Fibroblast of gingiva (primary cell): Measurements from ENCODE around the gene MTHFD1L.
"Not testable (repeated sequence)": the region's sequence is repeated elsewhere in the genome, so short reads cannot be mapped to it uniquely, and the experiment has no call there.

ENCODE experiments used
- DNase-seq: peaks from one replicate; pipeline ENCODE4 v3.0.0-alpha.2; 2011; ENCODE audit warnings: low read depth

The MTHFD1L gene

DNA sequence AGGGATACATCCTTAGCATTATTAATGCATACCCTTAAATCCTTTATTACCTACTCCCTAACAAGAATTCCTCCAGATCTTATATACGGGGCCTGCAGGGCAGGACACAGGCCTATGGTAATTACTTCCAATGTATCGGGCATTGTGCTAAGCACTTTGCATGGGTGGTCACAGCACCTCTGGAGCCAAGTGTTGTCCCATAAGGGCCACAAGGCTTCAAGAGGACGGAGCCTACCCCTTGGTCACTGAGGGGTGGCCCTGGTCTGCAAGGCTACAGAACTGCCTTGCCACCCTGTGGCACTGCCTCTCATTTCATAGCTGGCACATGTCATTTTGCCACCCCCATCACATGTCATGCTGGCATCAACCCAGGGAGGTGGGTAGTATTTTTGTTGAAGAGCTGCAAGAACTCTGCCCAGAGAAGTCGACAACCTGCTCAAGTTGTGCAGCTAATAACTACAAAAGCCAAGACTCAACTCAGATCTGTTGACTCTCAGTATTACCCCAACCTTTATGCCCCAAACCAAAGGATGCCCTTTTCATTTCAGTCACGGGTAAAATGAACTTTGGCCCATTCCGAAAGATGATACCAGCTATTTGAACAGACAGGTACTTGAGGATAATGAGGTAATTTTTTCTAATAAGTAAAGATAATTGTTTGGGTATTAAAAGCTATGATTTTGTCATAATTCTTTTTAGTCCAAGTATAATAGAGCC lies 230.2 kb downstream of the MTHFD1L start:
- DNase-seq, result no peak

DNA sequence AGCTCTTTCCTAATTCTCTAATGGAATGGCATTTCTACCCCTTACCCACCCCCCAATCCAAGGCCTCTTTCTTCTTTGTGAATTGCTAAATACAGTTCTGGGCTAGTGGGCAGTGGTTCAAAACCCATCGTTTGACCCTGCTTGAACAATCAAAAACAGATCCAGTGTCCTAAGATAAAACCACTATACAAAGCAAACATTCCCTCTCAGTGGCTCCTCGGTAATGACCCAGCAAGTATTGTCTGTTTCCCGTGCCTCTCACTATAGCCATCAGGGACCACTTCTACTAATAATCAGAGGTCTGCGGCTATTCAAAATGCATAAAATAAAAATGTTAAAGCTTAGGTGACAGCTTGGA lies 230.7 kb downstream of the MTHFD1L start:
- DNase-seq, result peak; percentile 93

DNA sequence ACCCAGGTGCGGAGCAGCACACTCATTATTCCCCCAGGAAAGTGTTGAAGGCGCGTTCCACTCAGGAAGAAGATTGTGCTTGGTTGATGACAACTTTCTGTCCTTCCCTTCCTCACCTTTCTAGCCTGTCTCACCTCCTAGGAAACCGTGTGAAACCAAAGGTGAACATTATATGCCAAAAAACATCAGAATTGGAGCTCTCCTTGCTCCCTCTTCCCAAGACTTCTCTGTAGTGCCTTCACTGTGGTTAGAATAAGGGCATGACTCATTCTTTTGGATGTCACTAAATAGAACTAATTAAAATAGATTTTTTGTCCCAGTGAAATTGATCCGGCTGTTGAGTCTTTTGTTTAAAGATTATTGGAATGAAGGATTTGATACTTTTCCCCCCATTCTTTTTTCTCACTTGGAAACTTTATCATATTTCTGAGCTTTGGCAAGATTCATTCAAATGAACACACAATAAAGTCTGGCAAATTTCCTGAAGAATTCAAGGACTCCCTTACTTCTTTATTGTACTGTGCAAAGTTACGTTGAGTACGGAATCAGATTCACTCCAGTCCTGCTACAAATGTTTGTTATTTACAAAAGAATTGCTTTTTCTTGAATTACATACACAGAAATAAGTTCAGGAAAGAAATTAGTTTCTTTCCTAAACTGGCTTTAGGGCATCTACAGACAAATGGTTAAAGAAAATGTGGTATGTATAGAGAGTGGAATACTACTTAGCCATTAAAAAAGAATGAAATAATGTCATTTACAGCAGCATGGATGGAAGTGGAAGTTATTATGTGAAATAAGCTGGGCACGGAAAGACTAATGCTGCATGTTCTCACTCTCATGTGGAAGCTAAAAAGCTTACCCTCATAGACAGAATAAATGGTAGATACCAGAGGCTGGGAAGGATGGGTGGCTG lies 231.4 kb downstream of the MTHFD1L start:
- no peak for DNase-seq

DNA sequence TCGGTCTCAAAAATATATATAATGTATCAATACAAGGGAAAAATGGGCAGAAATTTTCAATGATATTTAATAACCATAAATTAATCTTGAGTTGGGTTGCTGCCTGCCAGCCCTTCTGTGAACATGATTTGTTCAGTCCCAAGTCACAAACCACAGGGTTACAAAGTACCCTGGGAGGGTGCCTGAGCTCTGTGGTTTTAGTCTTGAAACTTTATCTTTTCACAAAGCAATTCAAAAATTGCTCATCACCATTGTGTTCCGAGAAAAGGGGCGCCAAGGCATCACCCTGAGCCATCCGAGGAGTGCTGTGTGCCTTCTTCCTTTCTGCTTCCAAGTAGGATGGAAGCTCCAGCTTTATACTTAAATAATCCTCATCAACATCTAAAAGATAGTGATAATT lies 232.7 kb downstream of the MTHFD1L start:
- peak; percentile 73 for DNase-seq

DNA sequence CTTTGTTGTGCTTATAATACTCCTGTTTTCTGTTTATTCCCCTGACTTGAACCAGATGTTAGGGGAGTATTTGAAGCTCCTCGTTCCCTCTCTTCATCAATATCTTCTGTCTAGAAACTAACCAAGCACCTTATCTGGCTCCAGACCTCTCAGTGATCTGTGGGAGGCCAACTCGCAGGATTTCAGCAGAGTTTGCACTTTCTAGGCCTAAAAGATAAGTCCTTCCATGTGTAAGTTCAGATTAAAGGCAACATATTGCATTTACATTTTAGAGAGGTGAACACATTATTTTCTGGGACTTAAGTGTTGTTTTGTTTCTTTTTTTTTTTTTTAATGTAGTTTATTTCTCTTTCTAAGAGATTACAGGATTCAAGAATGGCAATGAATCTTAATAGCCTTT lies 234.8 kb downstream of the MTHFD1L start:
- no peak for DNase-seq

DNA sequence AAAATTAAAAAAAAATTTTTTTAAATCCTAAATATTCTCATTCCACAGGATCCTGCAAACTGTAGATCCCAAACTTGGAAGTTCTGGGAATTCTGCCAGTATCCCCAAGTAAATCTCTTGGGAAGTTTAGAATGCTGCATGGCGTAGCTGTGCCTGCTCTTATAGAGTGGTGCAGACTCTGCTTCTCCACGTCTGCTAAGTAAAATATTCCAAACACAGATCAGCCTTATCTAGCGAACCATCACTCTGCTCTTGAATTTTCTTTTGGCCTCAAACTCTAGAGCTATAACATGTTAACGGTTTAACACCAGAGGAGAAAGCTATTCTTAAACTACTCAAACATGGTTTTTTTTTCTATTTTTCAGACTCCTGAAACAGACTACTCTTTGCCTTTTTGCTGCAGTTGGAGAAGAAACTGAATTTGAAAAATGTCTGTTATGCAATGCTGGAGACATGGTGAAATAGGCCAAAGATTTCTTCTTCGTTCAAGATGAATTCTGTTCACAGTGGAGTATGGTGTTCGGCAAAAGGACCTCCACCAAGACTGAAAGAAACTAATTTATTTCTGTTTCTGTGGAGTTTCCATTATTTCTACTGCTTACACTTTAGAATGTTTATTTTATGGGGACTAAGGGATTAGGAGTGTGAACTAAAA lies 235.8 kb downstream of the MTHFD1L start:
- peak; percentile 40 for DNase-seq

DNA sequence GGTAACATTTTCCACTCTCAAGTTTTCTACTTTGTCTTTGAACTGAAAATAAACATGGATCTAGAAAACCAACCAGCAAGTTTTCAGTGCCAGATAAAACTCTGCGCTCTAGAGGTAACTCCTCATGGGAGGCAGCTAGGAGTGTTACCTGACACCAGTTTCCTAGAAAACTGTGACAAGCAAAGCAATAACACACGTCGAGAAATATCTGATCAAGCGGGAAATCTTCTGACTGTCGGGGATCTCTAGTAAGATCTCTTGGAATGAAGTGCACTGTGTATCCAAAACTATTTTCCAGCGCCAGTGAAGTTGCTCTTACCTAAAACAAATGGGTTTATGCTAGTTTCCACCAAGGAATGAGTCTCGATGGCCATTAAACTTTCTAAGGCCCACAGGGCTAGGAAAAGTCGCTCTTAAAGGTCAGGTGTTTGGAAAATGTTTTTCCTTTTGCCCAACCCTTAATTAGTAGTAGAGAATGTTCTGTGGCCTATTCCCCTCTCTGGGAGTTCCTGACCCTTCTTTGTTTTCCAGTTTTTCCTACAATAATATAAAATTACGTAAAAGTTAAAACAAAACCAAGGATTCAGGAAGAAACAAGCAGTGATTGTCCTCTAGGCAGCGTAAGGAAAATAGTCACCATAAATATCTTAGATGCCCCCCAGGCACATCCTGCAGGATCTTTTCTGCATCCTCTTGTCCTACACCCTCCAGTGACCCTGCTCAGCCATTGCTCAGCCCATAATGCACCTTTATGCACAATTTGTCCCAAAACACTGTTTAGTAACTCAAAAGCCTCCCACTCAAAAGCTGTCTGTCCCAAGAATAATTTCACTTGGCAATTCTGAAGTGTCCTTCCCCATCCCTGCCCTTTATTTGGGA lies 236.6 kb downstream of the MTHFD1L start:
- DNase-seq, result no peak

DNA sequence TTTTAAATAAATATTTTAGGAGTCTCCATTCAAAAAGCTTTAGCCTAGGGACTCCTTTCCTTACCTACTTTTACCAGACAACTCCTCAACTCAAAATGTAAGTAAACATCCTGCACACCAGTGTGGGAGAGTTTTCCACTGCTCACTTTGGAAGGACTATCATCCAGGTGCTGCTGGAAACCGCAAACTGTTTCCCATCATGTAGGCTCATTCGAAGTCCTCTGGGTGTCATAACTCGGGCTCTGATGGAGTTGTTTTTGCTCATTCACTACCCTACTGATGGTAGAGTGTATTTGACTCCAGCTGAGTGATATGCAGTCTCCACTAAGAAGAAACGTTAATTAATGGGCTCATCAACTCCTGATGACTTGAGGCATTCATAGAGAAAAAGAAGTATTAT lies 237.8 kb downstream of the MTHFD1L start:
- no peak for DNase-seq

DNA sequence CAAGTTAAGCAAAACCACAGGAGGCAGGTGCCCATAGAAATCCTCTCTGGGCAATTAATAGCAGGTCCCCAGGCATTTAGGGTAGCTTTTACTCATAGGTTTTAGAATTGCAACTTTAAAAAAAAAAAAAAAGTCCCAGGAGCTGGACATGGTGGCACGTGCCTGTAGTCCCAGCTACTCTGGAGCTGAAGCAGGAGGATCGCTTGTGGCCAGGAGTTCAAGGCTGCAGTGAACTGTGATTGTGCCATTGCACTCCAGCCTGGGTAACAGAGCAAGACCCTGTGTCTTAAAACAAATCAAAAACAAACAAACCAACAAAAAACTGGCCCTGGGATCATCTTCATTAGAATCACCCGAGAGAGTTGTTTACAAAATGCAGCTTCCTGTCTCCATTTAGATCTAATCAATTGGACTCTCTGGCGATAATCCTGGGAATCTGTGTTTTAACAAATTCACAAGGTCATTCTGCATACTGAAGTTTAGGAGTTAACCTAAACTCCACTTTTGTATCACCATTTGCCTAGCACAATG lies 242.5 kb downstream of the MTHFD1L start:
- no peak for DNase-seq

DNA sequence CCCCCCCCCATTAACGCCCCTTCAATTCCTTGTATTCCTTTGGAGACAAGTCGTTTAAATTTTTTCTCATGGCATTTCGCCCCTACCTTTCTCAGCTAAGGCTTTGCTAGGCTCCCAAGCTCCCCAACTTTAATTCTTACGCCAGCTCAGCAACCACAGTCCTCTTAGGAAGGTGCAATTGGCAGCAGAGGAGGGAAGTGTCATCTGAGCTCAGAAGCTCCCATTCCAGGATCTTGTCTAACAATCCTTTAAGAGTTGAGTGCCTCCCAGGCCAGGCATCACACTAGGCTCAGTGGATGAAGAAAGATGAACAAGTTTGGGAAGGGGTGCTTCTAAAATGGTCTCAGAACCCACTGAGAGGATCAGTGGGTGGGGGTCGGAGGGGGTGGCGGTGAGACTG lies 243.0 kb downstream of the MTHFD1L start:
- DNase-seq, result no peak

DNA sequence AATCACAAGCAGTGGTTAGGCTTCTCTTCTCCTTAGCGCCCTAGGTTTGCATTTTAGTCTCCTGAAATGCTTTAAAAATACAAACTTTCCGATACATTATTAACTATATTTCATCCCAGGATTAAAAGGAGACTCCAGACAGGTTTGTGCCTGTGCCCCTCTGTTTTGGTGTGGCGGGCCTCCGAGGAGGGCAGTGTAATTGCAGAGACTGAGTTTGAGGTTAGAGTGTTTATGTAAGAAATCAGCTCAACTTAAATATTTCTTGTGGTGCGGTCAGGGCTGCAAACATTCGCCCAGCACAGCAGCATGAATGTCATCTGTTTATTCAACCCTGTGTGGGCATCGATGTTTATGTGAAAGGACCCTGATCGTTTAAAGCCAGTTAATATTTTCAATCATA lies 243.9 kb downstream of the MTHFD1L start:
- peak; percentile 36 for DNase-seq

DNA sequence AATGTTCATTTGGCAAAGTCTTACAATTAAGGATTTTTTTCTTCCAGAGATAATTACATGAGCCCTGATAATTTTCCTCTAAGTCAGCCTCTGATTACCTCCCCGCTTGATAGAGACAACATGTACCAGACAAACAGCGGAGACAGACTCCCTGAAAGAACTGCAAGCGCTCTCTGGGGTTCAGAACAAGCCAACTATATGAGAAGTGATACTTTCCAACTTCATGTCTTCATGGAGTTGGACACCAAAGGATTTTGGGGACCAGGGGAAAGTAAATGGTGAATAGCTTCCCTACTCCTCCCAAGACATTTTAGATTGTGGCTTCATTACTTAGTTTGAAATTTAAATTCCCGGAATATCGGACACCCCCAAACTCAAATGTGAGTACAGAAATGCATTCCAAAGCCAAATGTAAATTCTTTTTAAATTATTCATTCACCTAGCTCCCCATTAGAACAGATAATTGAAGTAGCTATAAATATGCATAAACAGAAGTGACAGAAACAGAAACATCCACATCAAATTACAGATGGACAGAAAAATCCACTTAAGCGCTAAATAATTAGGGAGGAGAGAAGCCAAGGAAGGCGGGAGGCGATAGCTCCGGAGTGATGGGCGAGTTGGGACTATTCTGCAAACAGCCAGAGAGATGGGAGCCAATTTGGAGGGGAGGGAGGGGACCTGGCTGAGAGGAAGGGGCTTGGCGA lies 244.5 kb downstream of the MTHFD1L start:
- no peak for DNase-seq

DNA sequence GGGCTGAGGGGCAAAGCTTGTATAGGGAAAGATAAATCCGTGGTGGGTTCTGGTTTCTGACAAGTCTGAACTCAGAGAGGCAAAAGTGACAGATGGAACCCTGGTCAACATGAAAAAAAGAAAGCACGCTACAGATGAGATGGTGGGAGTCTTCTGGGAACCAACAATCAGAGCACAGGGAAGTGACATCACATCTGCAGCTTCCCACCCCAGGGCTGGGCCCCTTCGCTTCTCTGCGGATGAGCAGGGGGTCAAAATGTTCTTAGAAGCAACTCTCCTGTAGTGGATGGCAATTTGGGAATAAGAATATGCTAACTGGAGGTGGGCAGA lies 245.0 kb downstream of the MTHFD1L start:
- DNase-seq, result no peak

DNA sequence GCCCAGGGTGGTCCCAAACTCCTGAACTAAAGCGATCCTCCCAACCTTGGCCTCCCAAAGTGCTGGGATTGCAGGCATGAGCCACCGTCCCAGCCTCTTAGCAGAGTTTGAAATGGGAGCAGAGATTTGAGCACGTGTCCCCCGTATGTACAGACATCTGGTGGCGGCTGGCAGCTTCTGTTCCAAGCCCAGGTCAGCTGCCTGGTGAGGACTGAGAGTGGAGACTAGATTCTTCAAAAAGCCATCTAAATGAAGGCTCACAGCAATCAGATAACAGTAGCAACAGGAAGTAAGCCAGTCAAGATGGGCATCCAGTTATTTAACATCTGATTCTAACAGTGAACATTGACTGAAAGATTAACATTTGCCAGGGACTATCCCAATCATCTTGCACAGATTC lies 246.2 kb downstream of the MTHFD1L start:
- DNase-seq, result no peak

DNA sequence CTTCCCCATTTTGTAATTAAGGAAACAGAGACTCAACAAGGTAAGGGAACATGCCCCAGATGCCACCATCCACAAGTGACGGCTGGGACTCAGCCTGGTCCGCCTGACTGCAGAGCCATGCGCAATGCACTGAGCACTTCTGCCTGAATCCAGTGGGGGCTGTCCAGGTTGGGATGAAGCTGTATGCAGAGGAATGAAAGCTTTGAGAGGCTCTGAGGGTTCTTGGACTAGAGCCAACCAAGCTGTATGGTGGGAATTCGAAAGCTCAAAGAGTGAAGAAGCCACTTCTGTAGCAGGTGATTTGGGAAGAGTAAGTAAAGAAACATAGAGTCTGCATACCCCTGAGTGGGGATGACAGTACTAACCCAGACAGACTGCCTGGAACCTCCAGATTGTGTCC lies 246.6 kb downstream of the MTHFD1L start:
- no peak for DNase-seq

DNA sequence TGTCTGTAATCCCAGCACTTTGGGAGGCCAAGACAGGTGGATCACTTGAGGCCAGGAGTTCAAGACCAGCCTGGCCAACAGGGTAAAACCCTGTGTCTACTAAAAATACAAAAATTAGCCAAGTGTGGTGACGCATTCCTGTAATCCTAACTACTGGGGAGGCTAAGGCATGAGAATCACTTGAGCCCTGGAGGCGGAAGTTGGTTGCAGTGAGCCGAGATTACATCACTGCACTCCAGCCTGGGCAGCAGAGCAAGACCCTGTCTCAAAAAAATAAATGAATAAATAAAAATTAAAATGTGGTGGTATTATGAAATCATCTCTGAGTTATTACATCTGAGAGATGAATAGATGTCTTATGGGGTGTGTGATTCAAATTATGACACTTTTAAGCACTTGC lies 247.4 kb downstream of the MTHFD1L start:
- DNase-seq, result not testable (repeated sequence)

DNA sequence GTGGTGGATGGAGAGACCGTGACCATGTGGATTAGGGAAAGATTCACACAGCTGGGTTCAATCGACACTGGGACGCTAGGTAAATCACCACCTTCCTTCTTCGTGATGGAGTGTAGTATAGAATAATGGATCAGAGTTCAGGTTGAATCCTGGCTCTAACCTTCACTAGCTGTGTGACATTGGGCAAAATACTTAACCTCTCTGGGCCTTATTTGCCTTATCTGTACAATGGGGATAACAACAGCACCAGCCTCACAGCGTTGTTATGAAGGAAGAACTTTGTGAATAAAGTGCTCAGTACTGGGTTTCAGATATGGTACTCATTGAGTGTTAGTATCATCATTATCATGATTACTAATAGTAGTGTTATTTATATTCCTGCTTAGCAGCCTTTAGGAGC lies 248.1 kb downstream of the MTHFD1L start:
- no peak for DNase-seq

DNA sequence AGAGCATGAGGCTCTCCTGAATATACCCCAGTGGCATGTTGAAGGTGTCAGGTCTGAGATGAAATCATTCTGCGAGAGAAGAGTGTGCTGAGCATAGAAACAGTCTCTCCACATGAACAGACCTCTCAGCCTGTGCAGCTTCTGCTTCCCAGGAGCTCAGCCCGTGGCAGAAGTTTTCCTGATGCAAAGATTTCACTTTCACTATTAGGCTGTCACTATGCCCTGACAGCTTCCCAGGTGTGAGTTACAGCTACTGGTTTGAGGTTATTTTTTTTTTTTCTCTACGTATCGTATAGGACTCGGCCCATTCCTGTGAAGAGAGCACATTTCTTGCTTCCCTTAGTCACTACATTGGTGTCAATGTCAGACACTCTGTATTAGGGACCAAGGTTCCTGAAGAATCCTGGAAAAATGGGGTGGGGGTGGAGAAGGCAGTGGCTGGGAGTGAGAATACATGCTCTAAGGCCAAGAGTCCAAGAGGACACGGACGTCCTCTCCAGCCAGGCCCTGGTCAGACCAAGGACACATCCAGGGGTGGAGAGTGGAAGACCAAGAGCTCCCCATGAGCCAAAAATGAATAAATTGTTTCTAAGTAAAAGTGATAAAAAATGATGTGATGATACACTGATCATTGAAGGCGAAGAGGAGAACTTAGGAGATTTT lies 253.1 kb downstream of the MTHFD1L start:
- no peak for DNase-seq

DNA sequence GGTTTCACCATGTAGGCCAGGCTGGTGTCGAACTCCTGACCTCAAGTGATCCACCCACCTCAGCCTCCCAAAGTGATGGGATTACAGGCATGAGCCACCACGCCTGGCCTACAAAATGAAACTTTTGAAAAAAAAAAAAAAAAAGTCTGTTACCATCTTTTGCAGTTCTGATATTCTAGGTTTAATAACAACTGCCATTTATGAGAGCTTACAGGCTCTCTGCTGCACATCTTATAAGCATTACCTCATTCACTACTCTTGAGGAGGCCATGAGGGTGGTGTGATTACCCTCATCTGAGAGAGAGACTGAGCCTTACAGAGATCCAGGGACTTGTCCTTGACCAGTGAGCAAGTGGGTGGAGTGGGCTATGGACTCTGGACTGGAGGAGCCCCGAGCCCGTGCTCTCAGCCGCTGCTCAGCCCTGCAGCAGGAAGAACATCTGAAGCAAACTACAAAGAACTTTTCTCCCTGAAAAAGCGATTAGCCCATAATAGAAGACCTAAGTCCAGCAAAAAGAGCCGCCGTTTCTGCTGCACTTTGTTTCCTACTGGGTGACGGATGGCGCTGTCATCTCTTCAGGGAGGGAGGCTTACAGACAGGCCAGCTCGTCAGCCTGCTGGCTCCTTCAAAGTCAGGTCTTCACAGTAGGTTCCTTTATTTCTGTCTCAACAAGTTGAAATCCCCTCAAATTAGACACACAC lies 254.5 kb downstream of the MTHFD1L start:
- DNase-seq, result no peak

DNA sequence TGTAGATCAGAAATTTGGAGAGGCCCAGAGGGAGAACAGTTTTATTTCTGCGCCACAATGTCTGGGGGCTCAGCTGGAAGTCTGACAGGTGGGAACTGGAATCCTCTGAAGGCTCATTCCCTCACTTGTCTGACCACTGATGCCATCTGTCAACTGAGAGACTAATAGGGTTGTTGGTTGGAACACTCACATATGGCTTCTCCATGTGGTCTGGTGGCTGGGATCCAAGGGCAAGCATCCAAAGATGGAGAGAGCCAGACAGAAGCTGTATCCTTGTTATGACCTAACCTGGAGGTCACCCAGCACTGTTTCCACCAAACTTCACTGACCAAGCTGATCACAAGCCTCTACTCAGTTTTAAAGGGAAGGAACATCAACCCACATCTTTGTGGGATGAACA lies 256.4 kb downstream of the MTHFD1L start:
- peak; percentile 15 for DNase-seq
